ENCODE data around the gene ABCA9.

The ABCA9 gene

DNA sequence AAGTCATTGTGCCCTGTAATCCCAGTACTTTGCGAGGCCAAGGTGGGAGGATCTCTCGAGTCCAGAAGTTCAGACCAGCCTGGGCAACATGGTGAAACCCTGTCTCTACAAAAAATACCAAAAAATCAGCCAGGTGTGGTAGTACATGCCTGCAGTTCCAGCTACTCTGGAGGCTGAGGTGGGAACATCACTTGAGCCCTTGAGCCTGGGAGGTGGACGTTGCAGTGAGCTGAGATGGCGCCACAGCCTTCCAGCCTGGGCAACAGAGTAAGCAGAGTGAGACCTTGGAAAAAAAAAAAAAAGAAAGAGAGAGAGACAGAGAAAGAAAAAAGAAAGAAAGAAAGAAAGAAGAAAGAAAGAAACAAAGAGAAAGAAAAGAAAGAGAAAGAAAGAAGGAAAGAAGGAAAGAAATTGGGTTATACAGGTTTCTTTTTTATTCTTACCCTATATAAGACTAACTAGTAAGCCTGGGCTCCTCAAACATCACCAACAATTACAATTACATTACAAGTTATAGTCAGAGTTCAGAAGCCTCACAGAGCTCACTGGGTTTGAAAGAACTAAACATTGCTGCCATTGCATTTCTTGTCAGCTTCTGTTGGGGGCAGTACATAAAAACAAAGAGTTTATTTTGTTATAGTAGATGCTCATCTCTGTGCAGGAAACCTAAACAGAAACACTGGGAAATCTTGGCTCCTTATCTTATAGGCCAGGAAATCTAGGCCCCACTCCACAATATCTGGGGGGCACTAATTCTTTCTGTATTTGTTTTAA, 6.7 kb upstream of the ABCA9 start:
- peak; percentile 13 for DNase-seq

DNA sequence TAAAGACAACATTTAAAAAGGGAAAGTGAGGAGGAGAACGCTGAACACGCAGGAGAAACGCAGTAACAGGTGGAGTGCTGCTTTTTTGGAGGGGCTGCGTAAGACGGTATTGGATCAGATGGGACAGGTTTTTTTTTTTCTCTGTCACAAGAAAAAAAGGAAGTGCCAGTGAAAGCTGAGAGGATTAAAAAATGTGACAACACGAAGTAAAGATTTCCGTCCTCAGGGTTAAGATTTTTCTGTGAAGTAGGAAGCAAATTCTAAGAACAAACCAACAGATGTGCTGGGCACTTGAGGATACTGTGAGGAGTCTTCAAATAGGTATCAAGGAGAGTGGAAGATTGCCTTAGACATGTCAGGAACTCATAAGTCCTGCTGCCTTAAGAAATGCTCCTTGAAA, 5.8 kb upstream of the ABCA9 start:
- no peak for DNase-seq

DNA sequence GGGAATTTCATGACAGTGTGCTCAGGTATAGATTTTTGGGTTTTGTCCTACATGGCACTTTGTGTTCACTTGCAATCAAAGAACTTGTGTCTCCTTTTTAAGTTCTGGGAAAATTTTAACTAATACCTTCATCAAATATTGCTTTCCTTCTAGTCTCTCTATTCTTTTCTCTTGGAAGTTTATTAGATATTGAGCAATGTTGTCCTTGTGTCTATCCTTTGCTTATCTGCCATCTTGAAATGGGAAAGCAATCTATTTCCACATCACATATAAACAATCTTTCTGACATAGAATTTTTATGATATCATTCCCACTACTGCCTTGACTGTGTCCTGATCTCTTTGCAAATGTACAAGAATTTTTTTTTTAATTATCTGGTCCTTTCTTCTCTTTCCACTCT, 4.4 kb upstream of the ABCA9 start:
- DNase-seq, result no peak

DNA sequence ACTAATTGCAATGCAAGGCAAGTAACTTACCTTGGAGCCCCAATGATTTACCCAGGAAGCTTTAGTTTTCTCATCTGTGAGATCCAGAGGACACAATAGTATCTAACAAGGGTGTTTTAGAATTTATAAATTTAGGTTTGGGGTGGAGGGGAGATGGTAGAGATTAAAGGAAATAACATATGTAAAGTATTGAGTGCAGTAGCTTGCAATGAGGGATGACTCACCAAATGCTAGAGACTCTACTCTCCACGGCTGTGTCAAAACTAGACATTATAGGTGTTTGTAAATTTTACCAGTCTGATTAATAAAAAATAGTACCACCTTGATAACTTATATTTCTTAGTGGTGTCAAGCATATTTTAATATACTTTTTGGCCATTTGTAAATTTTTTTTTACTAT, 3.7 kb upstream of the ABCA9 start:
- no peak for DNase-seq

DNA sequence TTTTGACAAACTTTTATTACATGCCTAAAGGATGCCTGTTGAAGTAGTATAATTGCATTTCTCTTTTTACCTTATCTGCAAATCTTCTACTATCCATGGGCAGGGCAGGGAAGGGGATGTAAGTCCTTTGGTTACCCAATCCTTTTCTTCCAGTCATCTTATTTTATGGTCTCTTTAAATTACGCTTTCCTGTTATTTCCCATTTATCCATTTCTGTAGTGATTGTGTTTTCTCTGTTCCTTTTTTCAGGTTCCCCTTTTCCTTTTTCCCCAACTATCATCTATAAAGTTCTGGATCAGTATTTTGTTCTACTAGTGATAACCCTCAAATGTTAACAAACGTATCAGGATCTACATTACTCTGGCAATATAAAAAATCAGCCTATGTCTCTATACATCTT, 3.3 kb upstream of the ABCA9 start:
- no peak for DNase-seq

DNA sequence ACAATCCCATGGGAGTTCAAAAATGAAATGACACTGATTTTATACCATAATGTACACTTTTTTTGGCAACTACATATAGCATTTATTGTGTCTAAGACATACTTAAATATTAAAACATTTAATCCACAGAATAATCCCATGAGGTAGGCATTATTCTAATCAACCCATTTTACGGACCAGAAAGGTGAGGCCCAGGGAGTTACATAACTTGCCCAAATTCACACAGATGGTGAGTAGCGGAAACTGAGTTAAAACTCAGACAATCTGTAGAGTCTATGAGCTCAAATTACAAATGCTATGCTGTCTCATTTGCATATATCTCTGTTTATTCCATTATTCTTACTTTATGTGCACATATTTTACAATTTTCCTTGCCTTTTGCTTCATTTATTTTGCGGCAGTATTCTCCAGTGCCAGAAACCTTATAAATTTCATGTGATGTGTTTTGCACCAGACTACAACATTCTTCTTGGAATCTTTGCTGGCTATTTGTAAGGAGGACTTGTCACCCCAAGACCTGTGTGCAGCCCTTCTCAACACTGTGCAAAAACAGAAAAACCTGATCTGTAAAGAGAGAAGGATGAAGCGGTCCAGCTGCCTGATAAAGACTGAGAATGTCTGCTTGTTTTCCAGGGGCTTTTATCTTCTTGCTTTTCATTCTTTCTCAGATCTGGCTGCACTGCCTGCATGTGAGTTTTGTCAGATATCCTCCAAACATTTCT, 2.3 kb upstream of the ABCA9 start:
- DNase-seq, result no peak

- DNase-seq, result no peak
Measured at GRCh38 chr17:69061721-69062556, 1.2 kb upstream of the ABCA9 start.

- DNase-seq, result no peak
Measured at GRCh38 chr17:69059458-69060175, 1.1 kb downstream of the ABCA9 start.

DNA sequence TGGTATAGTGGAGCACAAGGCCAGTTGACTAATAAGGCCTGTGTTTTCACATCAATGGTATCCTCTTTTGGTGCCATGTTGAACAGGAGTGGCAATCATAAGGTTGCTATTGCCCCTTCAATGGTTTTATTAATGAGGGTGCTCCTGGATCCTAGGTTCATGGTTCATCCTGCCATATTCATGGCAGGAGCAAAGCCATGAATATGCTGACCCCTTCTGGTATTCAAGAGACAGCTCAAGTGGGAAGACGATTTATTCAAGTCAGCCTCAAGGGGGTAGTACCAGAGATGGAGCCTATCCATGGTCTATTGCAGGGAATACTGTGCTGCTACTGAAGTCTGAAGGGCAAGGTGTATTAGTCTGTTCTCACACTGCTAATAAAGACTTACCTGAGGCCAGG, 2.6 kb downstream of the ABCA9 start:
- no peak for DNase-seq

DNA sequence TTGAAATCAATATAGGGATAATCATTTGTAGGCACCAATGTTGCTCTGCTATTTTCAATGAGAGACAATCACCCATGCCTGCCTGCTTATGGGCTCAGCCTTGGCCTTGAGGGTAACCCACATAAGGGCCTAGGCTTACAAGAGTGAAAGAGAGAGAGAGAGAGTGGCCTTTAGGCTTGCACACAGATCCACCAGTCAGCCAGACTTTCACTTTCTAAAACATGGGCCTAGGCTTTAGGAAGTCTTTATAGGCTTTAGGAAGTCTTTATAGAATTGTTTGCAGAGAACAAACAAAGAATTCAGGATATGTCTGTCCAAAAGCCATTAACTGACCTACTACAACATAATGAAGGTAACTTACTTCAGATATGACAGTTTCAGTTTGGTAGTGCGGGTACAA, 3.4 kb downstream of the ABCA9 start:
- no peak for DNase-seq

DNA sequence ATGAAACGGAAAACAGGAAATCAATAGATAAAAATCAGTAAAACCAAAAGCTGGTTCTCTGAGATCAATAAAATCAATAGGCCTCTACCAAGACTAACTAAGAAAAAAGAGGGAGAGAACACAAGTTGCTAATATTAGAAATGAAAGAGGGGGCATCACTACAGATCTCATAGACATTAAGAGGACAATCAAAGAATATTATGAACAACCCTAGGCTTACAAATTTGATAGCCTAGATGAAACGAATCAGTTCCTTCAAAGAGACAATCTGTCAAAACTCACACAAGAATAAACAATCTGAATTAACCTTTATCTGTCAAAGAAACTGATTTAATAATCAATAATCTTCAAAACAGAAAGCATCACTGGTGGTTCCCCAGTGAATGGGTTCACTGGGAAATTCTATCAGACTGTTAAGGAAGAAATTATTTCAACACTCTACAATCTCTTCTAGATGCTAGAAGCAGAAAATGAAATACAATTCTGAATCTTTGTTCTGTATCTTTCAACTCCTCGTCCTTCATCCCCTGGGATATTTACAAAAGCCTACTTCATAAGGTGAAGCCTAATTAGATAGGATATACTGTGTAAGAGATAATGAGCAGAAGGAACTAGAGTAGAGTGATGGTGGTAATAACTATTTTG, 4.4 kb downstream of the ABCA9 start:
- no peak for DNase-seq

- no peak for DNase-seq
Measured at GRCh38 chr17:69055334-69055733, 5.4 kb downstream of the ABCA9 start.

DNA sequence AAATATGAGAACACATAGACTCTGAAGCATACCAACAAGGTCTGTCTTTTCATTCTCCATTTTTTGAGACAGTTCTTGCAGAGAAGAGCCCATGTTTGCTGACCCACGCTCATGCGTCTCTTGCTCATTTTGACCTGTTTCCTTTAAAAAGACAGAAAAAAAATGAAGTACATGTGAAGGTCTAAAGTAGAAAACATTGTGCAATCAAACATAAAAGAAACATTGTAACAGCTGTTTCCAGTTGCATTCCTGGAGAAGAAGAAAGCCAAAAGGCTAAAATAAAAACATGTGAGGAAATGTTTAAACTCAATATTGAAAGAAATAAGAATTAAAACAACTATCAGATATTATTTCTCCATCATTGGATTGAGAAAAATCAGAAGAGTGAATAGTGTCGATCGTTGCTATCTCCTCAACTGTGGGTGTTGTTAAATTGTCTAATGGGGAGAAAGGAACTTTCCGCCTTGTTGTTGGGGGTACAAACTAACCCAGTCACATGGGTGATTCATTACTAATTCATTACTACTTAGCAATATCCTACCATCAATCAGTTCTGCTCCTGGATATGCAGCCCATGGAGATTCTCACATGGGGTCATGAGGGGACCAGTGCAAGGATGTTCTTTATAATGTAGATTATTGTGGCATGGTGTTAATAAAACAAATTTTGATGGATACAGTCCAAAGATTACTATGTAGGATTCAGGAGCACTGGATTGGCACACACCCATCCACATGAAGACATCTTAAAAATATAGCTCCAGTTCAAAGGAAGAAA, 9.5 kb downstream of the ABCA9 start:
- DNase-seq, result no peak

GRCh38 chr17:69048634-69049033, 12.1 kb downstream of the ABCA9 start:
- DNase-seq, result no peak

DNA sequence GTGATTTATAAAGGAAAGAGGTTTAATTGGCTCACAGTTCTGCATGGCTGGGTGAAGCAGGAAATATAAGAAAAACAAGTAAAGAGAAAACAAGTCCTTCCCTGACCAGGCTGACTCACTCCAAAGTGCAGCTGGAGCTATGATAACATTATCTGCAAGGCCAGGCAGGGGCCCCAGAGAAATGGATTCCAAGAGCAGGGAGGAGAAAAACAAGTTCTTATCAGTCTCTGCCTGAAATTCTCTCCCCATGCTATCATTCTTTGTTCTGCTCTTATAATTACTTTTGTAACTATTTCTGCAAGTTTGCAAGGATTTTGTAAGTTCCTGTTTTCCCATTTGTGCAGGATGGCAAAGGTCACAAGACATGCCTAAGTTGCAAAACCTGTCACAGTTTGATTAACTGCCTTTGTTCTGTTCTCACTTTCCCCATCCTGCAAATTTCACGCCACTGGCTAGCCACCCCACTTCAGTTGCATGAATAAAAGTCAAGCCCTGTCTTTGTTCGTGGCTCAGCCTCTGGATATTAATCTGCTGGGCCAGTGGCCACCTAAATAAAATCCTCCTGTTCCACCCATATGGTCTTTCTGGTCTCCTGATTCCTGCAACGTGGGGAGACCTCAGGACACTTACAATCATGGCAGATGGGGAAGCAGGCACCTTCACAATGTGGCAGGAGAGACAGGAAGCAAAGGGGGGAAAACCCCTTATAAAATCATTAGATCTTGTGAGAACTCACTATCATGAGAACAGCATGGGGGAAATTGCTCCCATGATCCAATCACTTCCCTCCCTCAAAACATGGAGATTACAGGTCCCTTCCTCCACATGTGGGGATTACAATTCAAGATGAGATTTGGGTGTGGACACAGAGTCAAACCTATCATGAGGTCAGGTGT, 13.1 kb downstream of the ABCA9 start:
- DNase-seq, result no peak

DNA sequence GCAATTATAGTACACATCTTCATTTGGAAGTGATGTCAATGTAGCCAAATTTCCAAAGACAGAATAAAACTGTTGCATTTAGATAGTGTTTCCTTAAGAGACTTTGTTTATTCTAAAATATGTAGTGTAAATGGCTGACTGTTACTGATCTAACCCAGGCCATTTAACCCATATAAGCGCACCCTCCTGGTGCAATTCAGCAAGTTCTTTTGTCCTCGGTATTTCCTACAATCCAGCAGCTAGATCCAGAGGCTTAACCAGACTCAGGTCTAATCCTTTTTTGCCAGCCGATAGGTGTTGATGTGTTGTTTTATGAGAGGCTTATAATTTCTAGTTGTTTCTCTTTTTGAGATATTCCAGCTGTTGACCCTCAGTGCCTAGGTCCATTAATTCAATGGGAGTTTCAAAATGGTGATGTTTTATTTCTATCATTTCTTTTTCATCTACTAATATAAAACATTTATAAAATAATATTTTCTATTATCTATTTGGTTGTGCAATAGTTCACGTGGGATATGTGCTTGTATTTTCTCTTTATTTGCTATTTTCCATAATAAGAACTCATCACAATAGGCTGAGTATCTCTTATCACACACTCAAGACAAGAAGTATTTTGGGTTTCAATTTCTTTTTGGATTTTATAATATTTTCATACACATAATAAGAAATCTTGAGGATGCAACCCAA, 14.5 kb downstream of the ABCA9 start:
- DNase-seq, result no peak

DNA sequence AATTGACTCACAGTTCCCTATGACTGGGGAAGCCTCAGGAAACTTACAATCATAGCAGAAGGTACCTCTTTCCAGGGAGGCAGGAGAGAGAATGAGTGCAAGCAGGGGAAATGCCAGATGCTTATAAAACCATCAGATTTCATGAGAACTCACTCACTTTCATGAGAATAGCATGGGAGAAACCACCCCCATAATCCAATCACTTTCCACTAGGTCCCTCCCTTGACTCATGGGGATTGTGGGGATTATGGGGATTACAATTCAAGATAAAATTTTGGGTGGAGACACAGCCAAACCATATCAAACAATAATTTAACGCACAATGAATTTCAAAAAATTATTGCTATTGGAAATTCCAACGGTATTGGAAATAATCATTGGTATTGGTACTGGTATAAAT, 15.1 kb downstream of the ABCA9 start:
- no peak for DNase-seq

DNA sequence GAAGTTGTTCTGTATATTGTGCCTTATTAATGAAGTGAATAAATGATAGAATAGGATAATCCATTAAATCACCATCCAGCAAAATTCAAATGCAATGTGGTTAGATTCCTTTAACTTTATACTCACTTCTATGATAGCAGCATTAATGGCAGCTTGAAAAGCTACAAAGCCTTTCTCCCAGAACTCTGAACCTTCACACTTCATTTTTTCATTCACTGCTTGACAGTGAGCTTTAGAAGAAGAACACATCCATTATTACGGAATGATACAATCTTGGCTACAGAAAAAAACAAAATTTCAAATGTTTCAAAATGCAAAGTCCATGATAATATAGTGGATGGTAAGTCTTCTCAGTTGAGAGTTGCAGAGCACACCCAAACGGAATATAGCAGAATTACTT, 16.4 kb downstream of the ABCA9 start:
- DNase-seq, result no peak

DNA sequence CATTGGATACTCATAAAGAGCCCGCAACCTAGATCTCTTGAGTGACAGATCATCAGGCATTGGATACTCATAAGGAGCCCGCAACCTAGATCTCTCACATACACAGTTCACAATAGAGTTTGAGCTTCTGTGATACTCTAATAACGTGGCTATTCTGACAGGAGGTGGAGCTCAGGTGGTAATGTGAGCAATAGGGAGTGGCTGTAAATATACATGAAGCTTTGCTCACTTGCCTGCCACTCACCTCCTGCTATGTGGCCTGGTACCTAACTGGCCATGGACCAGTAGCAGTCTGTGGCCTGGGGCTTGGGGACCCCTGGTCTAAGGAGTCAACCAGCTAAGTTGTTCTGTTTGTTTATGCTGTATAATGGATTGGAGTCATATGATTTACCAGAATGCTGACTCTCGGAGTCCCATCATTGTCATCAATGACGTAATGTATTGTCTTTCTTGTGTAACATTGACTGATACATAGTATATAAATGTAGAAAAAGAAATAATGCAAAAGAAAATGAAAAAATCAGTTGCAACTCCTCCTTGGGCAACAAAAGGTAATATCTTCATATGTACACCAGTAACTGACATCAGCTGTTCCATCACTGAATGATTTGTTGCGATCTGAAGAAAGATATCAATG, 17.5 kb downstream of the ABCA9 start:
- no peak for DNase-seq

DNA sequence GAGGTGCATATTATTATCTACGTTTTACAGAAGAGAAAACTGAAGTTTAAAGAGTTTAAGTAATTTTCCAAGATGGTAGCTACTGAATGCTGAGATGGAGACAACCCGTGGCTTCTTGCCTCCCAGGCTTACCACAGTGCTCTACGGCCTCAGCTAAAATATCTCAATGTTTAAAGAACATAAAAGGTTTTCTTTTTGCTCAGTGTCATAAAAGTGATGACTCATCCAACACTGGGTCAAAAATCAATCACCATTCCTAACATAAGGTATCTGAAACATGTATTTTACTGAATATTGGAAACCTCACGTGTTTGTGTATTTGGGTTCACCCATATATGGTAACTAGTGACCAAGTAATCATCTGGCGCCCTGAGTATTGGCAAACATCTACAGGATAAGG, 18.4 kb downstream of the ABCA9 start:
- DNase-seq, result no peak
